Putamen (tissue), 1 donor: ENCODE measurements around the gene EPRS1.
A peak's percentile ranks its signal among the peaks of the same experiment; 100 is the strongest.
"Not testable (repeated sequence)": the region's sequence is repeated elsewhere in the genome, so short reads cannot be mapped to it uniquely, and the experiment has no call there.

Experiments
- DNase-seq: peaks from one replicate; pipeline ENCODE4 v3.0.0-alpha.2; 2016; ENCODE audit warnings: low spot score

EPRS1 gene

GRCh38 chr1:220038640-220039039, 7.7 kb downstream of the EPRS1 start:
- no peak for DNase-seq

DNA sequence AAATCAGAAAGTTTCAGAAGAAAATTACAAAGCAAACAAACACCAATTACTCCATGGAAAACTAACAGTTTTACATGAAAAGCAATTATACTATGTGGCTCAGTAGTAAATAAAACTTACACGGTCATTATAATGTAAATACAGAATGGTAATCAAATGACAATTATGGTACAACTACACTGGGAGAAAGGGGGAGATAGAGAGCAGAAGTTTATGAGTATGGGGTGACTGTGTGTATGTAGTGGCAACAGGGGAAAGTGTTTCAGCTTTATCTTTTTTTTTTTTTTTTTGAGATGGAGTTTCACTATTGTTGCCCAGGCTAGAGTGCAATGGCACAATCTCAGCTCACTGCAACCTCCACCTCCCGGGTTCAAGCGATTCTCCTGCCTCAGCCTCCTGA, 8.5 kb downstream of the EPRS1 start:
- DNase-seq, result not testable (repeated sequence)

DNA sequence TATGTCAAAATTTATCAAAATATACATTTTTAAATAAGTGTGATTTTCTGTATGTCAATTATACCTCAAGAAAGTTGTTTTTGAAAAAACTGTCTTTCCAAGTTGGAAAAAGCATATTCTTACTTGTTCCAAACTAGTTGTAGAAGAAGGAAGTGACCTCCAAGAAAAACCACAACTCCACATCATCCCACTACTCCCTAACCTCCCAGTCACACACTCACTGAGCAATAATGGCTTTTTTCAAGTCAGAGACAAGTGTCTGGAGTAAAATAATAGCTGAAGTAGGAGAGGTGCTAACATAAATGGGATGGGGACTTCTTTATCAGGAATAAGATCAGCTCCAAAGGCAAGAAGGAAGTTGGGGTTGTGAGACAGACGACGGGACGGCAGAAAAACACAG, 13.4 kb downstream of the EPRS1 start:
- no peak for DNase-seq

DNA sequence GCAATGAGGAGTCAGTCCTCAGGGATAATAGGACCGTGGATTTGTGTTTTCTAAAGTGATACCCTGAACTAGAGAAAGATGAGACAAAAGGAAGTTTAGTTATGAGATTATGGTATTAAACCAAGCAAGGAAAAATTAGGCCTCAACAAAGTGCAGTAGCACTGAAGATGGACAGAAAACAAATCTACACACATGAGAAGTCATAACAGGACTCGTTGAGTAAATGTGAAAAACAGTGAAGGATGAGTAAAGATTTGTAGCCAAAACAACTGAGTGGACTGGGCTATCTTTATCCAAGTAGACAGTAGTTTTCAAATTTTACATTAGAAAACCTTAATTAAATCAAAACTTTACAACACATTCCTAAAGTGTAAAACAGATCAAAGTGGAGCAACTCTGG, 15.0 kb downstream of the EPRS1 start:
- no peak for DNase-seq

DNA sequence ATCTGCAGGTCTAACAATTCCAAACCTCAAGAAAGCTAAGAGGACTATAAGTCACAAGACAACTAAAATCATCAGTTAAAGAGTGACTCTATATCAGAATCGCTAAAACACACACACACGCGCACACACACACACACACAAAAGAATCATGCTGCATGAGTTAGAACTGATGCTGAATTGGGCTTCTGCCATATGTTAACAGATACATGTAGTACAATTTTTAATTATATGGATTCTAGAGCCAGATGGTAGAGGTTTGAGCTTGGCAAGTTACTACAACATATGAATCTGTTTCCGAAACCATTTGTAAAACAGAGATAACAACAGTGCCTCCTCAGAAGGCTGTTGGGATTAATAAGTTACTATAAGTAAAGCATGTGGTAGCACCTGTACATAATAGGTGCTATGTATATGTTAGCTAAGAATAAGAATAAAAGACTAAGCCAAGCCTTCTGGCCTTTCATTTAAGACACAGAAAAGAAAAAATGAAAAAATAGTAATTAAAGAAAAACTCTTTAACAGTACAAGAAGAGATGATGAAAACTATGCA, 17.9 kb downstream of the EPRS1 start:
- no peak for DNase-seq

DNA sequence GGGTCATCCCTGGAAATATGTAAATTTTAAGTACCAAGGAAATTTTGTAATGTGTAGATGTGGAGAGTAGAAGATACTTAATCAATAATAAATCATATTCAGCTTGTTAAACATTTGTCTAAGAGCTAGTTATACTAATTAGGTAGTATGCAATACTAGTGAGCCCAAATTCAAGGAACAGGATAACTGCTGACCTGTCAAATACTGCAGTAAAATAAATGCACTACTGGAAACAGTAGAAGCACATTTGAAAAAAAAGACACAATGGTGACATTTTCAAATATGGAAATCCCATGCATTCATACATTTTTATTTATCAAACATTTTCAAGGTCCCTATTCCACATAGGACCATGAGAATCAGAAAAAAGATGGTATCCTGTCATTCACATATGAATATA, 27.2 kb downstream of the EPRS1 start:
- DNase-seq, result no peak

GRCh38 chr1:220013497-220013896, 32.8 kb downstream of the EPRS1 start:
- peak; percentile 23 for DNase-seq

GRCh38 chr1:220012259-220012658, 34.0 kb downstream of the EPRS1 start:
- DNase-seq, result no peak

DNA sequence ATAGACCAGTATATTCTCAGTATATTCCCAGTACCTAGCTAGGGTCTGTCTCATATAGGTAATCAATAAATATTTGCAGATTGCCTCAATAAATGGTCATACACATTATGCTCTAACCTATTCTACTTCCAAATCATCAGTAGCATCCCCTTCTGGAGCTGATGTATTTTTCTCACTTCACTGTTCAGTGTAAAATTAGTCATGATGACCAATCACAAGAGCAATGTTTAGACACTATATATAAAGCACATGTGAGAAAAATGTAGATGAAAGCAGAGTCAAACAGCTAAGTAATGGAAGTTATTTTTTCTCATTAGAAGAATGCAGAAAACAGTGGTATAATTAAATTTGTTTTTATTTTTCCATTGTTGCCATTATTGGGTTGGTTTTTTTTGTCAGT, 34.7 kb downstream of the EPRS1 start:
- DNase-seq, result no peak

GRCh38 chr1:220007438-220007837, 38.9 kb downstream of the EPRS1 start:
- no peak for DNase-seq

DNA sequence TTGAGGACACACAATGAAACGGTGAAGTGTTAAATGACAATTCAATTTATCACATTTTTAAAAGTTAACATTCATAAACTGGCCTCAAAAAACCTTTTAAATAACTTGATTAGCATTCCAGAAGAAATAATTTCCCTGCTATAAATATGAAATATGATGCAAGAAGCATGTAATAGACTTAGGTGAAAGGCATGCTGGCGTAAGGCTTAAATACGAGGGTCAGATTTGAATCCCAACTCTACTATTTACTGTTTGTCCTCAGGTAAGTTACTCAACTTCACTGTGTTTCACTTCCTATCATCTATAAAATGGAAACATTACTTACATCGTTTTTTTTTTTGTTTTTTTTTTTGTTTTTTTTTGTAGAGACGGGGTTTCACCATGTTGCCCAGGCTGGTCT, 40.8 kb downstream of the EPRS1 start:
- DNase-seq, result no peak

GRCh38 chr1:220003610-220004299, 42.5 kb downstream of the EPRS1 start:
- DNase-seq, result no peak

DNA sequence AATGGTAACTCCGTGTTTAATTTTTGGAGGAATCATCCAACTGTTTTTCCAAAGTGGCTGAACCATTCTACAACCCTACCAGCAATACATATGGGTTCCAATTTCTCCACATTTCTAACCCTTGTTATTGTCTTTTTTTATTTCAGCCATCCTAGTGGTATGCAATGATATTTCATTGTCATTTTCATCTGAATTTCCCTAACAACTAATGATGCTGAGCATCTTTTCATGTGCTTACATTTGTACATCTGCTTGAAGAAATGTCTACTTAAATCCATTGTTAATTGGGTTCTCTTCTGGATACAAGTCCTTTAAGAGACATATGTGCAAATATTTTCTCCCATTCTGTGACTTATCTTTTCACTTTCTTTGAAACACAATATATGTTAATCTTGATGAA, 43.3 kb downstream of the EPRS1 start:
- no peak for DNase-seq

DNA sequence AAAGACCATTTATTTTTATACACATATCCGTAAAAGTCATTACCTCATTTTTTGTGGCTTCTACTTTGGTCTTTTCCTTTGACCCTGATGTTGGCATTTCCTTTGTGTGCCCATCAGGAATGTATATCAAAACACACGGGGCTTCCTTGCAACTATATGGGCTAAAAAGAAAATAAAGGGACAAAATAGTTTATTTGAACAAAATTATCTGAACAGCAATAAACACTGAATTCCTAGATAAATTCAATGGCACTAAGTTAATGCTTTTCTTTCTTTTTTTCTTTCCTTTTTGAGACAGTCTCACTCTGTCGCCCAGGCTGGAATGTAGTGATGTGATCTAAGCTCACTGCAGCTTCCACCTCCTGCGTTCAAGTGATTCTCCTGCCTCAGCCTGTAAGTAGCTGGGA, 45.2 kb downstream of the EPRS1 start:
- no peak for DNase-seq

DNA sequence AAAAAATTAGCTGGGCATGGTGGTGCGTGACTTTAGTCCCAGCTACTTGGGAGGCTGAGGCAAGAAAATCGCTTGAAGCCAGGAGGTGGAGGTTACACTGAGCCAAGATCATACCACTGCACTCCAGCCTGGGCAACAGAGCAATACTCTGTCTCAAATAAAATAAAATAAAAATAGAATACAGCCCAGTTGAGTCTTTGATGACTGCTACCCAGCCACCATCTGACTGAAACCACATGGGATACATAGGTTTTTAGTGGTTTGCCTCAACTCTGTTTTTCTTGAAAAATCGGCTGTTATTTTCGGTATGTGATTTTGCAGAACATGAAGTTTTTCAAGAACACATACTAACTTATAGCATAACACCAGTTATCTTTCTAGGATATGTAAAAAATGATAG, 46.5 kb downstream of the EPRS1 start:
- DNase-seq, result no peak
